Measurements from ENCODE around the gene C9orf85. TPM values are rescaled to one million over a fixed set of nuclear protein-coding genes. Genes with fewer than 3 reads are reported as not detected.
A peak's percentile ranks its signal among the peaks of the same experiment; 100 is the strongest.

The C9orf85 gene
- total RNA-seq, 1 donor from 2014 or later: 6.3 TPM

- Histone ChIP-seq H3K27ac (replicated peaks) (no peak overlapping the region), H3K27me3 (ENCODE audit: low read depth) (no peaks in the 10 kb centered on the region), H3K36me3 (peaks cover 18% of the 10 kb centered on the region), H3K9me3 (replicated peaks) (peaks cover 22% of the 10 kb centered on the region), H3K4me1 (no peaks in the 10 kb centered on the region), H3K4me3 (no peak overlapping the region)
- no peak for TF ChIP-seq CTCF (IDR thresholded peaks at IDR 0.05; ENCODE audit: borderline replicate concordance)
- DNase-seq: no peak
- intact Hi-C loops (cut with micrococcal nuclease): no loop called here
These were observed 54.0 kb downstream of the C9orf85 start for GRCh38 chr9:71965403-71965802.

- peaks cover 22% of the 10 kb centered on the region for H3K9me3 ChIP-seq (replicated peaks)
- intact Hi-C loops (cut with micrococcal nuclease): no loop called here
- H3K27me3 ChIP-seq (ENCODE audit: low read depth): no peaks in the 10 kb centered on the region
- no peak for DNase-seq
- H3K4me3 ChIP-seq: no peak overlapping the region
- no peaks in the 10 kb centered on the region for H3K4me1 ChIP-seq
- H3K27ac ChIP-seq (replicated peaks): no peak overlapping the region
- TF ChIP-seq CTCF (IDR thresholded peaks at IDR 0.05; ENCODE audit: borderline replicate concordance): no peak
- peaks cover 18% of the 10 kb centered on the region for H3K36me3 ChIP-seq
These were observed 55.2 kb downstream of the C9orf85 start for GRCh38 chr9:71966601-71967000.

GRCh38 chr9:71968541-71969090, 57.2 kb downstream of the C9orf85 start:
- Histone ChIP-seq H3K27ac (replicated peaks) (no peak overlapping the region), H3K36me3 (peaks cover 33% of the 10 kb centered on the region), H3K4me3 (no peak overlapping the region), H3K9me3 (replicated peaks) (peaks cover 22% of the 10 kb centered on the region), H3K4me1 (no peaks in the 10 kb centered on the region), H3K27me3 (ENCODE audit: low read depth) (no peaks in the 10 kb centered on the region)
- no peak for DNase-seq
- intact Hi-C loops (cut with micrococcal nuclease): no loop called here
- no peak for TF ChIP-seq CTCF (IDR thresholded peaks at IDR 0.05; ENCODE audit: borderline replicate concordance)

GRCh38 chr9:71975833-71976232, 64.4 kb downstream of the C9orf85 start:
- Histone ChIP-seq H3K4me1 (peaks cover 11% of the 10 kb centered on the region), H3K4me3 (no peak overlapping the region), H3K27ac (replicated peaks) (no peak overlapping the region), H3K27me3 (ENCODE audit: low read depth) (no peaks in the 10 kb centered on the region), H3K36me3 (peaks cover 32% of the 10 kb centered on the region), H3K9me3 (replicated peaks) (no peaks in the 10 kb centered on the region)
- peak; percentile 40 for TF ChIP-seq CTCF (IDR thresholded peaks at IDR 0.05; ENCODE audit: borderline replicate concordance)
- intact Hi-C loops (cut with micrococcal nuclease): no loop called here
- DNase-seq: no peak

GRCh38 chr9:71977003-71977402, 65.6 kb downstream of the C9orf85 start:
- H3K9me3 ChIP-seq (replicated peaks): no peaks in the 10 kb centered on the region
- H3K4me1 ChIP-seq: peaks cover 21% of the 10 kb centered on the region
- H3K27ac ChIP-seq (replicated peaks): no peak overlapping the region
- no peak for TF ChIP-seq CTCF (IDR thresholded peaks at IDR 0.05; ENCODE audit: borderline replicate concordance)
- peaks cover 32% of the 10 kb centered on the region for H3K36me3 ChIP-seq
- intact Hi-C loops (cut with micrococcal nuclease): no loop called here
- no peak for DNase-seq
- H3K4me3 ChIP-seq: no peak overlapping the region
- H3K27me3 ChIP-seq (ENCODE audit: low read depth): no peaks in the 10 kb centered on the region

All from left ventricle myocardium inferior (tissue), 1 donor.